Measurements from ENCODE around the gene CTXN1. TPM values are rescaled to one million over a fixed set of nuclear protein-coding genes. Genes with fewer than 3 reads are reported as not detected.

The CTXN1 gene
- total and polyA plus RNA-seq, 2 donors (not counting 3 experiments of a cell fraction or from before 2014, with no cell fraction given), result 16.0 to 27.6 TPM

- dilution Hi-C loops (cut with MboI; ENCODE audit: extremely low pct_ligation_motif_present, low sequenced_read_pairs), result no loop called here
- H3K36me3 ChIP-seq (ENCODE audit: control insufficient read depth in 2 of 2, extremely low read depth in 1 of 2, insufficient read depth in 2 of 2, low read length in 2 of 2), result no peaks in the 10 kb centered on the region
- FAIRE-seq (no peak), DNase-seq (ENCODE audit: low read depth, low spot score) (no peak)
- POLR2A ChIA-PET, result no interaction called here
- TF ChIP-seq JUN (IDR thresholded peaks at IDR 0.05; ENCODE audit: borderline replicate concordance, insufficient read depth, insufficient read length, low read depth) (no peak), CTCF (IDR thresholded peaks at IDR 0.05; ENCODE audit: extremely low read depth in 1 of 2, insufficient read depth in 1 of 2, low read depth in 1 of 2, low read length in 2 of 2) (no peak)
- peaks cover 9% of the 10 kb centered on the region for H3K79me2 ChIP-seq (ENCODE audit: control insufficient read depth, insufficient read depth, low read length)
- H2AFZ ChIP-seq (ENCODE audit: low read depth, low read length), result no peak overlapping the region
- H3K4me1 ChIP-seq (ENCODE audit: control insufficient read depth, extremely low read depth, insufficient read depth, low read length), result peaks cover 14% of the 10 kb centered on the region
- CTCF ChIA-PET, result interaction anchor here (0.9 to 2.6 kb wide), 4 partner anchors 31 to 332 kb away, joined by 3 to 14 read pairs (median 5); partner anchors contain the start of gene TIMM44
- H3K4me2 ChIP-seq (ENCODE audit: insufficient read depth, low read length), result no peak overlapping the region
- BruUV-seq (replicated peaks), result no TSS peak
- no peak overlapping the region for H3K4me3 ChIP-seq (replicated peaks in 1 of 3; ENCODE audit: insufficient read depth in 1 of 3, low read depth in 1 of 3, low read length in 3 of 3)
- H3K9me1 ChIP-seq (replicated peaks; ENCODE audit: control insufficient read depth, extremely low read depth, insufficient read depth, low read length), result no peaks in the 10 kb centered on the region
- H4K20me1 ChIP-seq (replicated peaks; ENCODE audit: control insufficient read depth, extremely low read depth, insufficient read depth, low read length), result no peaks in the 10 kb centered on the region
- H3K27me3 ChIP-seq (ENCODE audit: control insufficient read depth in 2 of 2, insufficient read depth in 2 of 2, low read length in 2 of 2), result no peaks in the 10 kb centered on the region
- H3K9me3 ChIP-seq (replicated peaks; ENCODE audit: control insufficient read depth, insufficient read depth, low read length), result no peaks in the 10 kb centered on the region
- H3K9ac ChIP-seq (replicated peaks; ENCODE audit: extremely low read depth, insufficient read depth, low read length), result no peak overlapping the region
- no peak overlapping the region for H3K27ac ChIP-seq (ENCODE audit: insufficient read depth, low read depth, low read length)
- intact Hi-C loops (cut with micrococcal nuclease), result no loop called here
These were observed 26.1 kb downstream of the CTXN1 start for GRCh38 chr19:7899751-7900378.

- BruUV-seq (replicated peaks), result no TSS peak
- intact Hi-C loops (cut with micrococcal nuclease), result no loop called here
- no peak for FAIRE-seq
These were observed 27.0 kb downstream of the CTXN1 start for GRCh38 chr19:7898967-7899366.

More at GRCh38 chr19:7898967-7899366, 27.0 kb downstream of the CTXN1 start:
- peaks cover 8% of the 10 kb centered on the region for H3K4me1 ChIP-seq (ENCODE audit: control insufficient read depth, extremely low read depth, insufficient read depth, low read length)
- H3K4me3 ChIP-seq (replicated peaks in 1 of 3; ENCODE audit: insufficient read depth in 1 of 3, low read depth in 1 of 3, low read length in 3 of 3), result no peak overlapping the region
- no peaks in the 10 kb centered on the region for H3K36me3 ChIP-seq (ENCODE audit: control insufficient read depth in 2 of 2, extremely low read depth in 1 of 2, insufficient read depth in 2 of 2, low read length in 2 of 2)
- no peaks in the 10 kb centered on the region for H4K20me1 ChIP-seq (replicated peaks; ENCODE audit: control insufficient read depth, extremely low read depth, insufficient read depth, low read length)
- TF ChIP-seq CTCF (IDR thresholded peaks at IDR 0.05; ENCODE audit: extremely low read depth in 1 of 2, insufficient read depth in 1 of 2, low read depth in 1 of 2, low read length in 2 of 2) (no peak), FOS (IDR thresholded peaks at IDR 0.05; ENCODE audit: borderline replicate concordance, insufficient read depth, low read length) (no peak), MYC (IDR thresholded peaks at IDR 0.05; ENCODE audit: low read depth, low read length) (no peak)
- no peak overlapping the region for H3K4me2 ChIP-seq (ENCODE audit: insufficient read depth, low read length)
- no peak overlapping the region for H3K9ac ChIP-seq (replicated peaks; ENCODE audit: extremely low read depth, insufficient read depth, low read length)
- no peaks in the 10 kb centered on the region for H3K79me2 ChIP-seq (ENCODE audit: control insufficient read depth, insufficient read depth, low read length)
- no peak overlapping the region for H3K27ac ChIP-seq (ENCODE audit: insufficient read depth, low read depth, low read length)
- dilution Hi-C loops (cut with MboI; ENCODE audit: extremely low pct_ligation_motif_present, low sequenced_read_pairs), result no loop called here
- H3K9me1 ChIP-seq (replicated peaks; ENCODE audit: control insufficient read depth, extremely low read depth, insufficient read depth, low read length), result no peaks in the 10 kb centered on the region
- ChIA-PET POLR2A (no interaction called here), CTCF (no interaction called here)
- no peaks in the 10 kb centered on the region for H3K27me3 ChIP-seq (ENCODE audit: control insufficient read depth in 2 of 2, insufficient read depth in 2 of 2, low read length in 2 of 2)
- no peak for DNase-seq (ENCODE audit: low read depth, low spot score)
- no peaks in the 10 kb centered on the region for H3K9me3 ChIP-seq (replicated peaks; ENCODE audit: control insufficient read depth, insufficient read depth, low read length)
- H2AFZ ChIP-seq (ENCODE audit: low read depth, low read length), result no peak overlapping the region
